OCI-M1 (cell line): ENCODE data around the gene HPX.
"Not testable (repeated sequence)": the region's sequence is repeated elsewhere in the genome, so short reads cannot be mapped to it uniquely, and the experiment has no call there.

Experiments used
- DNase-seq: peaks from one replicate; lab custom pipeline; 2025; lab: John Stamatoyannopoulos, UW

HPX gene

GRCh38 chr11:6414874-6415328 is 25.9 kb downstream of the HPX start:
- DNase-seq, result no peak

GRCh38 chr11:6413791-6414201 is 27.0 kb downstream of the HPX start:
- no peak for DNase-seq

- DNase-seq, result no peak
Measured at GRCh38 chr11:6411594-6412031, 29.2 kb downstream of the HPX start.

DNA sequence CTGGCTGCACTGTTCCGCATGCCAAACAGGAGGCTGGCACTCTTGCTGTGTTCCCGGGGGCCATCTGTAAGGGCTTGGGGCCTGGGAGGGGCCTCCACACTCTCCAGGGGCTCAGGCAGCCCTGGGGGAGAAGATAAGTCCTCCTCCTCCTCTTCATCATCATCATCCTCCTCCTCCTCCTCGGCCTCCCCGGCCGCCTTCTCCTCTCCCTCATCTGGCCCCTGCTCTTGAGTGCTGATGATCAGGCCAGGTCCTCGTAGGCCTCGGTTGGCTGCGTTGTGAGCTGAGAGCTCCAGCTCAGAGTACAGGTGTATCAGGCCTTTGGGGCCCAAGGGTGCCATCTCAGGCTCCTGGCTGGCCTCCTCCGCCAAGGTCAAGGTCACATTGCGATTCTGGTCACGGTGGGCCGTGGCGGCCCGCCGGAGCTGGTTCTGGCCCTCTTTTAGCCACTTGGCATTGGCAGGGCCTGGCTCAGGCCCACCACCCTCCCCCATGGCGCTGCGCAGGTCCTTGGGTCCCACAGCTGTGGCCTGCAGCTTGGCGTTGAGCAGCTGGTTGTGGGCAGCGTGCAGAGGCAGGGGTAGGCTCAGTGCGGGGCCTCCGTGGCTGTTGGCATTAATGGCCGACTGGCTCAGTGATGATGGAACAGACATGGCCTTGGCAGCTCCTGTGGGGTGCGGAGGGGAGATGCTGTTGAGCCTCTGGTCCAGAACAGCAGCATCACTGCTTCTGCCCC is 29.9 kb downstream of the HPX start:
- DNase-seq, result no peak

DNA sequence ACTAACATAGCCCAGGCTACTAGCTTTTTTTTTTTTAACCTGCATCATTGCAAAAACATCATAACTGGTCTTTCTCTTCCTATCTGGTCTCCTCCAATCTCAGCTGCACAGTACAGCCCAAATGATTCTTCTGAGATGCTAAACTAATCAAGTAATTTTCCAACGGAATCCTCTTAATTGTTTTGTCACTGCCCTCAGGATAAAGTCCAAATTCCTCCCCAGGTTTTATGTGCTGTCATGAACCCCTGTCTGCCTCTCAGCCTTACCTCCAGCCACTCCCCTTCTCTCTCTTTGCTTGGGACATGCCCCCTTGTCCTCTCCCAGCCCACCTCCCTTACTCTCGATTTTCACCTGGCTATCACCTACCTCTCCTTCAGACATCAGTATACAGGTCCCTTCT is 34.4 kb downstream of the HPX start:
- no peak for DNase-seq

- no peak for DNase-seq
Measured at GRCh38 chr11:6405846-6406245, 34.9 kb downstream of the HPX start.

DNA sequence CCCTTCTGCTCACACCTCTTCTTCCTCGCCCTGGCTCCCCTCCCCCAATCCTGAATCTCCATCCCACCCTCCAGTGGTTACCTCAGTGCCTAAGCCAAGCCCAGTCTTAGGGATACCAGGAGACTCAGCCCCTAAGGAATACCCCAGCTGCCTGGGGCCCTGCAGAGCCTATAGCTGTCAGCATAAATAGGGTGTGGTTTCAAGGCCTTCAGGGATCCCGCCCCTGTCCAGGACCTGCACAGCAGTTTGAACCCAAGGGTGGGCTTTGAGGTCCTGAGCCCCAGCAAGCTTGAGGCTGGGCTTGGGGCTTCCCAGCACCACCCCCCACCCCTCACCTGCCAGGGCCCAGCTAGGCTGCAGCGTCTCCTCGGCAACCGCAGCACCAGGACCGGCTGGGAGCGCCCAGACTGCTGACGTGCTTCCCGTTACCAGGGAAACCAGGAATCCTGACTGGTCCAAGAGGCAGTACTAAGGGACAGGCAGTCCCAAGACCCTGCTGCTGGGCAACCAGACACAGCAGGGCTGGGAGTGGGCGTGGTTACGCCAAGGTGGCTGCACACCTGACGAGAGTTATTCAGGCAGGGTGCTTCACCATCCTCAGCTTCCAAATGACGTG is 35.6 kb downstream of the HPX start:
- DNase-seq, result no peak

- DNase-seq, result no peak
Measured at GRCh38 chr11:6404342-6405051, 36.3 kb downstream of the HPX start.

GRCh38 chr11:6403539-6403938 is 37.2 kb downstream of the HPX start:
- no peak for DNase-seq

DNA sequence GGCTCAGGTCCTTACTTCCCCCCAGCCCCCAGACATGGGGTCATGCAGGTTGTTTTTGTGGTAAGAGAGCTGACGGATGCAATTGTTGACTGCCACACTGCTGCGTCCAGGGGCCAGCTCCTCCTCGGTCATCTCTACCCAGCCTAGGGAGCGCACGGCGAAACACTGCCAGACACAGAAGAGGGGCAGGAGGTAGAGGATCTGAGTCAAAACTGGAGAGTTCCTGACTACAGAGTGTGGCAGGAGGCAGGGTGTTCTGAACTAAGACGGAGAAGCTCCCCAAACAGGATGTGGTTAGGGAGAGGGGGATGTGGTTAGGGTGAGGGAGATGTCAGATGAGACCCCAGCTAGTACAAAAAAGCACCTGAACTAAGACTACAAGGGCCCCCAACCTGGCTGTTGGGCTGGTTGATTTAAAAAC is 38.2 kb downstream of the HPX start:
- DNase-seq, result peak; percentile 28

DNA sequence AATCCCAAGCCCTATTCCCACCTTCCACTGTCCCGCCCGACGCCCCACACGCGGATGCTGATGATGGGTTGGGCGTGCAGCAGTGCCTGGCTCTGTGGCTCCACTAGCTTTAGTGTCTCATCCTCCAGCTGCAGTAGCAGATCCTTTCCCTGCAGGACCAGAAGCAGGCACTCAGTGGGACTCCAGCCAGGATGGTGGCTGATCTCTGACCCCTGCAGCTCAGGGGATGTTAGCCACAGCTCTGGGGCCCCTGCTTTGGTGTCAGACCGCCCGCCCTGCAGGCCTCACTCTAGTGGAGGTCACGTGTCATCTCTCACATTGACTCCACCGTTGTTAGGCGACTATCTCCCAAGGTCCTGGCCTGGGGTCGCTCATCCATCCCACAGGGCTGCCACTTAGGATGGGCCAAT is 38.7 kb downstream of the HPX start:
- peak; percentile 28 for DNase-seq

GRCh38 chr11:6401464-6401863 is 39.3 kb downstream of the HPX start:
- DNase-seq, result no peak

DNA sequence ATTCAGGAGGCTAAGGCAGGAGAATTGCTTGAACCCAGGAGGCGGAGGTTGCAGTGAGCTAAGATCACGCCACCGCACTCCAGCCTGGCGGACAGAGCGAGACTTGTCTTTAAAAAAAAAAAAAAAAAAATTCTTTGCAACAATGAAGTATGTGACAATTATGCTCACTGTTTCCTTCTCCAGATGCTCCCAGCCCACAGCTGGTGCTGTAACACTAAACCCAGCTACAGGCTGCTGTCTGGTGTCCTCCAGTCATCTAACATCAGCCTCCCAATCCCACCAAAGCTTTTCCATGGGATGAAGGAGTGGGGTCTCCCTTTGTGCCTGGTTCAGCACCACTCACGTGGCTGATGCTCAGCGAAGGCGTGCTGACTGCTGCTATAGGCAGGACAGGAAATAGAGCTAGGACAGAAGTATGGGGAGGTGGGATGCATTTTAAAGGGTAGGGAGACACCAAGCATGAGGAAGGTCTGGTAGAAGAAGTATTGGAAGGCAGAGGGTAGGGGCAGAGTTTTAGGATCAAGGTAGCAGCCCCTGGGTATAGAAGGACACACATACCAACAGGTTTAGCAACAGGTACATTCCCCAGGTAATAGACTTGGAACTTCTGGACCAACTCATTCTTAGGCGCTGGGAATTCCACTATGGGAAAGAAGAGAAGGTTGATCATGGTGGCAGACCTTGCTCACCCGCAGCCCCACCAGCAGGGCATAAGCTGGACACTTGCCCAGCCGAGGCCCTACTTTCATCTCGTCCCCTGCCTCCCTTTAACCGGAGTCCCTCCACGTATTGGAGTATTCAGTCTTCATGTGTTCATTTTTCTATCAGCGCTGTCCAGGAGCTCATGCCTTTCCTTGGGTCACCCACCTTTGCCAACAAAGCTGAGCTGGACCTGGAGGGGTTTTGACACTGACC is 40.1 kb downstream of the HPX start:
- DNase-seq, result no peak

GRCh38 chr11:6397636-6398035 is 43.2 kb downstream of the HPX start:
- DNase-seq, result no peak

- DNase-seq, result no peak
Measured at GRCh38 chr11:6397156-6397555, 43.6 kb downstream of the HPX start.

- DNase-seq, result no peak
Measured at GRCh38 chr11:6395470-6396060, 45.2 kb downstream of the HPX start.

DNA sequence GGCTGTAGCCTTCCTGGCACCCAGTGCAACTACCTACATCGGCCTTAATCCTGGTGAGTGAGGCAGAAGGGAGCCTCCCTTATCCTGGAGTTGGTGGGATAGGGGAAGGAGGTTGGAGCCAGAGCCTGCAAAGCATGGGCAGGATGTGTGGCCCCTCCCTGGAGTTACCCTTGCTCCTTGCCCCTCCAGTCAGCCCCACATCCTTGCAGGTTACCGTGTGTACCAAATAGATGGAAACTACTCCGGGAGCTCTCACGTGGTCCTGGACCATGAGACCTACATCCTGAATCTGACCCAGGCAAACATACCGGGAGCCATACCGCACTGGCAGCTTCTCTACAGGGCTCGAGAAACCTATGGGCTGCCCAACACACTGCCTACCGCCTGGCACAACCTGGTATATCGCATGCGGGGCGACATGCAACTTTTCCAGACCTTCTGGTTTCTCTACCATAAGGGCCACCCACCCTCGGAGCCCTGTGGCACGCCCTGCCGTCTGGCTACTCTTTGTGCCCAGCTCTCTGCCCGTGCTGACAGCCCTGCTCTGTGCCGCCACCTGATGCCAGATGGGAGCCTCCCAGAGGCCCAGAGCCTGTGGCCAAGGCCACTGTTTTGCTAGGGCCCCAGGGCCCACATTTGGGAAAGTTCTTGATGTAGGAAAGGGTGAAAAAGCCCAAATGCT is 46.7 kb downstream of the HPX start:
- DNase-seq, result no peak

DNA sequence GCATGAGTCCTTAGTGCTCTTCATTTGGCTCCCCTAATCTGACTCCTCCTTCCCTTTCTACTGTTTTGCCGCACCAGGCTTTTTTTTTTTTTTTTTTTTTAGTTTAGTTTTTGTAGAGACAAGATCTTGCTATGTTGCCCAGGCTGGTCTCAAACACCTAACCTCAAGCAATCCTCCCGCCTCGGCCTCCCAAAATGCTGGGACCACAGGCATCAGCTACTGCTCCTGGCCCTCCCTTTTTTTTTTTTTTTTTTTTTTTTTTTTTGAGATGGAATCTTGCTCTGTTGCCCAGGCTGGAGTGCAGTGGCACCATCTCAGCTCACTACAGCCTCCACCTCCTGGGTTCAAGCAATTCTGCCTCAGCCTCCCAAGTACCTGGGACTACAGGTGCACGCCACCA is 48.5 kb downstream of the HPX start:
- not testable (repeated sequence) for DNase-seq

GRCh38 chr11:6391537-6392134 is 49.2 kb downstream of the HPX start:
- no peak for DNase-seq

DNA sequence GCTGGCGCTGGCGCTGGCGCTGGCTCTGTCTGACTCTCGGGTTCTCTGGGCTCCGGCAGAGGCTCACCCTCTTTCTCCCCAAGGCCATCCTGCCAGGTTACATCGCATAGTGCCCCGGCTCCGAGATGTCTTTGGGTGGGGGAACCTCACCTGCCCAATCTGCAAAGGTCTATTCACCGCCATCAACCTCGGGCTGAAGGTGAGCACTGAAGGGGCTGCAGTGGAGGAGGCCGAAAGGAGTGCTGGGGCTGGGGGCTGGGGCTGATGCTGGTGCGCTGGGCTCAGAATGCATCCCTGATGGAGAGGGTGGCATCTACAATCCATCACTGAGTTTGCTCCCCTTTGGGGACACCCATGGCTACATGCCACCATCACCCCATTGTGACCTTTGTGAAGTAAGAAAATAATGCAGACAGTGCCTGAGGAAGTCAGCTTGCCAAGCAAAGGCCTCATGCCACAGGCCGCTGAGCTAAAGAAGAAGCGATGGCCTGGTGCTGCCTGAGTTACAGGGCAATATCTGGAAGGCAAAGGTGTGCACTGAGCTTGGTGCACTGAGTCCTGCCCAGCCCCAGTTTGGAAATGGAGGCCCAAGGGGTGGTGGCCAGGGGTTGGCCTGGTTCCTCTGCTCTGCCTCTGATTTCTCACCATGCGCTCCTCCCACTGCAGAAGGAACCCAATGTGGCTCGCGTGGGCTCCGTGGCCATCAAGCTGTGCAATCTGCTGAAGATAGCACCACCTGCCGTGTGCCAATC is 49.9 kb downstream of the HPX start:
- DNase-seq, result no peak
